Stimulated activated CD4-positive, alpha-beta T cell treated with anti-CD3 and anti-CD28 coated beads, Interleukin-4, amount 100 ng/mL, for 4 hours (primary cell): ENCODE data around the gene PARD3.
"Not testable (repeated sequence)": the region's sequence is repeated elsewhere in the genome, so short reads cannot be mapped to it uniquely, and the experiment has no call there.

Experiments used
- DNase-seq, 2 experiments: peaks; one replicate each; pipeline ENCODE4 v3.0.0-alpha.2; 2020

PARD3 gene

DNA sequence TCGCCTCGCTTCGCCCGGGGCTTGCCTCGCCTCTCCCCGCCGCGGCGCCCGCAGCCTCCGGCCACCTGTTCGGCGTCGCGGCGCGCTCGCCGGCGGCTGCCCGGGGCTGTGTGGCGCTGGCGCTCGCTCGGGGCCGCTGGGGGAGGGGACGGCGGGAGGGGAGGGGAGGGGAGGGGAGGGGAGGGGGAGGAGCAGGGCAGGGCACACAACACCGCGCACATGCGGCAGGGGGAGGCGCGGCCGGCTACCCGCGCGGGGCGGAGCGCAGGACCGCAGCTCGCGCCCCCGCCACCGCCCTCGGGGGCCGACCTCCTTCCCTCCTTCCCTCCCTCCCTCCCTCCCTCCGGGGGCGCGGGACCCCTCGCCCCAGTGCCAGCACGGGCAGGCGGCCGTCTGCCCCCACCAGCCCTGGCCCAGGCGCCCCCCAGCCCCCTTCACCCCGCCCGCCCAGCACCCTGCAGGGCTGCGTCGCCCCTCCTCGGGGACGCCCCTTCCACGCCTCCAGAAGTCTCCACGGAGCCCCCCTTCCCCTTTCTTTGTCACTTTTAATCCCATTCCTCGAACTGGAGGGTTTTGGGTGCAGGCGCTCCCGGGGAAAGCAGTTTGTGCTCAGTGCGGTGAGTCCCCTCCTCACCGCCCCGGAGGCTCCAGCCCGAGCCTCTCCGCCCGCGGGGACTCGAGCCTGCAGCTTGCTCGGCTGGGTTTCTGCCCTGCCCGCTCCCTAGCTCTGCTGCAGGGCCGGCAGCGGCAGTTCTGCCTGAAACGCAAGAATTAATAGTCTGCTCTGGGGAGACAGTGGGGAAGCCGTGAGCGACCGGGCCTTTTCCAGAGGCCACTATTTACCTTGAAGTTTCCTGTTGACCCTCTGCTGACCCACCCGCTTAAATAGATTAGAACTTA lies at the start of gene PARD3:
Gene PARD3 (minus strand): TSS at position 112 of the 900 bp plus-strand sequence. CDS start 301 bp downstream, outside the sequence.
- DNase-seq, result no peak

DNA sequence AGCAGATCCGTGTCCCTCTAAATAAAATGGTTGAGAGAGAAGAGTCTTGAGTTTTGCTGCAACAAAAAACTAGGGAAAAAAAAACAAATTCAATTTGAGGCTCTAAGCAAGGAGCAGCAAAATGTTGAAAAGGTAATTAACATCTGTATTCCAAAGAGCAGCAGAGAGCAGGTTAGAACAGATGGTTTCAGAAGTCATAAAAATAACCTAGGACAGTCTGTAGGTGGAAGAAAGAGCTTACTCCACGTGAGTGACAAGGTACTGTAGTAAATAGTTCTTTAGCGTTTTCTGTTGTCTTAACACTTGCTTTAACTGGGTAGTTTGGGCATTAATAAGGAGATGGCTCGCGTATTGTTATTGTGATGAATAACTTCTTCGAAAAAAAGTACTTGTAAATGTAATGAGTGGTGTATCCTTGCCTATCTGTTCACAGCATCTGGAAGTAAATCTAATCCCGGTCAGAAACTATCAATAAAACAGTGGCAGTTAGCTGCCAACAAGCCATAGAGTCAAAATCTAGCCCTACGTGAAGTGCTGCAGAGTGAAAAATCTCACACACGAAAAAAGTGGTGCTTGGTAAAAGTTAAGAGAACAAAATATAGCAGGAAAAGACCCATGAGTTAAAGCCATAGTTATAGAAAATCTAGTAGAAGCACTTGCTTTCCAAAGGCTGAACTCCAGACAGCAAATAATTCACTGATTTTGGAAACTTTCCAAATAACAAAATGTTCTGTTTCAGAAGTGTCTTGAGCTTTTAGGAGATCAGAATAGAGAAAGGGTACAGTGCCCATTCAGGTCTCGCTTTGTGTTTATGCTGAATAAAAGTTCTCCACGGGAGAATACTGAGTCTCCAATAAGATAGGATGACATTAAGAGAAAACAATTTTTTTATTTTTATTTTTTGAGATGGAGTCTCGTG lies 49.3 kb upstream of the PARD3 start:
- no peak for DNase-seq

DNA sequence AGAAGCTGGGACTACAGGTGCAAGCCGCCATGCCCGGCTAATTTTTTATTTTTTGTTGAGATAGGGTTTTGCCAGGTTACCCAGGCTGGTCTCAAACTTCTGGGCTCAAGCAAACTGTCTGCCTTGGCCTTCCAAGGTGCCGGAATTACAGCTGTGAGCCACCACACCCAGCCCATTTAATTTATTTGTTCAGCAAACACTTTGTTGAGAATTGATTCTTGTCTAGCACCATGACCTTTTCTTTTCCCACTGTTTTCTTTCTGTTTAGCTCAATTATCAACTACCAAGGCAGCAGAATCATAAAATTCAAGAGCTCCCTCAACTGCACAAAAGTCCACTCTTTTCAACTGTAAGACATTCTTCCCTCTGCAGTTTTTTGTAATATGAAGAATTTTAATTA lies 47.8 kb upstream of the PARD3 start:
- no peak for DNase-seq

DNA sequence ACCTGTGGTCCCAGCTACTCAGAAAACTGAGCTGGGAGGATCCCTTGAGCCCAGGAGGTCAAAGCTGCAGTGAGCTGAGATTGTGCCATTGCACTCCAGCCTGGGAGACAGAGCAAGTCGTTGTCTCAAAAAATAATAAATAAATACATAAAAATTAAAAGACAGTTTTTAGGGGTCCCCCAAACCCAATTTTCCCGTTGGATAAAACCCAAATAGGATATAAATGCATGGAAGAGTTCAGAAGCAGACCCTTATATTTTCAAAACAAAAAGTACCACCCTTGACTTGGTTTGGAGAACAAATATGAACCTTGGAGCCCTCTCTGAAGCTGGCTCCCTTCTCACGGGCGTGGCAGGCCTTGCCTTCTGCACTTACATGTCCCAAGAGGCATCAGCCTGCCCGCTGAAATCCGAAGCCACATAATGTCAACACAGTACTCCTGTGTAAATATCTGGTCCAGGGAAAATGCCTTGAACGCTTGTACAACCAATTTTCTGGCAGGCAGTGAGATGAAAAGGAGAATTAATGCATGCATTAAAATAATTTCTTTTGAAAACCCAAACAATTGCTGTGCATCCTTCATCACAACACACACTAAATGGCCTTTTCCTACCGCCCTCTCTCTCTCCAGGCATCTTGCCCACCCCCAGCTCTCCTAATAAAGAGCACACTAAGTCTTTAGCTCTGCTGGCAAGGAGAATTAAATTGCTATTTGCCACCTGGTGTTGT lies 46.4 kb upstream of the PARD3 start:
- DNase-seq, result no peak

DNA sequence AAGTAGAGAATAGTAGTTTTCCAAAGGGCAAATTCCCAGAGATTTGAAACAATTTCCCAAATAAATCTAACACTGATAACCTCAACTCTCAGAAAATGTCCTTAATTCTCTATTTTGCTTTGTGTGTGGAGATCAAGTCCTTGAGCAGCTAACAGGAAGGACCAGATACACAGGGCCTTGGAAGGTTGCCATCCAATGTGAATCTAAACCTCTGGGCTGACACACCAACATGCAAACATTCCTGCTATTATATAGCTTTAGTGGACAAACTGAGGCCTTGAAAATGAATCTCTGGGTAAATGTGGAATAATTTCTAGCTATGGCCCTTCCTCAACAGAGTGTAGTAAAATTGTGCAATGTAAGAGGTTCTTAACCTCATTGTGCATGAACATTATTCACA lies 44.1 kb upstream of the PARD3 start:
- no peak for DNase-seq

DNA sequence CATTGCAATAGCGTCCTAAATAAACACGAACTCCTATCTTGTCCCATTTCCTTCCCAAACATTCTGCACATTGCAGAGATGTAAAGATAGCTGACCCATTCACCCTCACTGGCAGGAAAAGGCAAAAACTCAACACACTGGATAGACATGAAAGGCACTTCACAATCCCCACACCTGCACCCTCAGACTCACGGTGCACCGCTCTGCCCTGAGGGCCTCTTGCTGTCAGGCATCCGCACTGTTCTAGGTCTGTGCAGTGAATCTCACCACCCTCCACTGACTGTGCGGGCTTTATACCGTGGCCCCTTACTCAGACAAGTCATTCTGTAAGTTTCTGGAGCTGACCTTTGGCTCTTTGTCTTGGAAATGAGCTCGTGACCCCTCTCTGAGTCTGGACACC lies 42.9 kb upstream of the PARD3 start:
- no peak for DNase-seq

DNA sequence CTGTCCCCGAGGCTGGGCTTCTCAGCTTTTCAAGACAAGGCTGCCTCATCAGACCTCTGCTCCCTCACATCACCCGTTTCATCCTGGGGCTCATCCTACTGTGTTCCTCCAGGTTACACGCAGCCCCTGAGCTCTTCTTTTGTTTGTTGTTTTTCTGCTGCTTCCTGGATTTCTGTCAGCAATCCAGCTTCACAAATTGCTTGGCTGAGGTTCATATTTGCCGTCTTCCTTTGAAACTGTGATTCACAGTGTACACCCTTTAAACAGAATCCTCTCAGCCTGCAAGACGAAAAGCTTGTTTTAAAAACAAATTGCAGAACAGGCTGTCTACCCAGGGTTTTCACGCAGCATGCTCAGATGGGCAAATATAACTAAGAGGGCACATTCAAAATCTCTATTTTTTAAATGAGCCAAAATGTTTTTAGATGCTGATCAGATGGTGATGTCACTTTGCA lies 39.1 kb upstream of the PARD3 start:
- no peak for DNase-seq

DNA sequence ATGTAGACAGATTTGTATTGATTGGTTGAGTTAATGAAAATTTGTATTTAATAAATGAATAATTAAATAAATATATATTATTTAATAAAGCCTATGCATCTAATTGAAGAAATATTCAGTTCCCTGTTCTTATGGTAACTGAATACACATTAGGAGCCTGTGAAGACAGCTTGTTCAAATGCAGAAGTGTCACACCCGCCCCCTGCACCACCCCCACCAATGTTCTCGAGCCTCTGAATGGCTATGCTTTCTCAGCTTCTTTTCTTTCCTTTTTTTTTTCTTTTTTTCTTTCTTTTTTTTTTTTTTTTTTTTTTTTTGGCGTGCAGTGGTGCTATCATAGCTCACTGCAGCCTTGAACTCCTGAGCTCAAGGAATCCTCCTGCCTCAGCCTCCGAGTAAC lies 38.3 kb upstream of the PARD3 start:
- DNase-seq, result no peak

DNA sequence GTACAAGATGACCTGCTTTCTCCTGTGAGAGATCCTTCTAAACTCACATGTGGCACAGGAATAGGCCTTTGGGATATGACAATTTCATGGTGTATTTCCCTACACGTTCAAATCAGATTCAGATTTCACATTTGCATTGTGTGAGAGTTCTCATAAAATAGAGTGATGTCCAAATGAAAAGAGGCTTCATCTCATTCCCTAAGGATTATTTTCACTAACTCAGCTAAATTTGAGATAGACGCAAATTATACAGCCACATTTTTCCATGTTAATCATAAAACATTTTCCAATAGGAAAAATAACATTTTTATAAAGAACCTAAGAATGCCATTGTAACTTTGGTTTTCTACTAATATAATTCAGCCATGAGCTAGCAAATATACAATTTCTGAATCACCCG lies 35.5 kb upstream of the PARD3 start:
- DNase-seq, result no peak

DNA sequence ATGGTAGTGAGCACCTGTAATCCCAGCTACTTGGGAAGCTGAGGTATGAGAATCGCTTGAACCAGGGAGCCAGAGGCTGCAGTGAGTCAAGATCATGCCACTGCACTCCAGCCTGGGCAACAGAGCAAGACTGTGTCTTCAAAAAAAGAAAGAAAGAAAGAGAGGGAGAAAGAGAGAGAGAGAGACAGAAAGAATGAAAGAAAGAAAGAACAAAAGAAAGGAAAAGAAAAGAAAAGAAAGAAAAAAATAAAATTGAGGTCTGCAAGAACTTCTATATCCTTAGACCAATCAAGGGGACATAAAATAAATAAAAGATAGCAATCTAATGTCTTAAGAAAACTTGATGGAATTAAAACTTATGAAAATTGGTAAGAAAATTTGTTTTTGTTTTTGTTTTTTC lies 34.9 kb upstream of the PARD3 start:
- no peak for DNase-seq

DNA sequence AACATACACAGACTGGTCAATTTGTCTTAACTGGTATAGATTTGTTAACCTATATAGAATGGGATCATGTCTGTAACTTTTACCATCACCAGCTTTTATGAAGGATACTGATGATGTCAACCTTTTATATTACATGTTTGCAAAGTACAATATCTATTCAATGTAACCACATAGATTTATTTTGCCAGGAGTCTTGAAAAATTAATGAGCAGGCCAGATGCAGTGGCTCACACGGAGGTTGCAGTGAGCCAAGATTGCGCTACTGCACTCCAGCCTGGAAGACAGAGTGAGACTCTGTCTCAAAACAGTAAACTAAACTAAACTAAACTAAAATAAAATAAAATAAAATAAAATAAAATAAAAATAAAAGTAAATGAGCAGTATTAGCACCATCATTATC lies 30.0 kb upstream of the PARD3 start:
- no peak for DNase-seq

DNA sequence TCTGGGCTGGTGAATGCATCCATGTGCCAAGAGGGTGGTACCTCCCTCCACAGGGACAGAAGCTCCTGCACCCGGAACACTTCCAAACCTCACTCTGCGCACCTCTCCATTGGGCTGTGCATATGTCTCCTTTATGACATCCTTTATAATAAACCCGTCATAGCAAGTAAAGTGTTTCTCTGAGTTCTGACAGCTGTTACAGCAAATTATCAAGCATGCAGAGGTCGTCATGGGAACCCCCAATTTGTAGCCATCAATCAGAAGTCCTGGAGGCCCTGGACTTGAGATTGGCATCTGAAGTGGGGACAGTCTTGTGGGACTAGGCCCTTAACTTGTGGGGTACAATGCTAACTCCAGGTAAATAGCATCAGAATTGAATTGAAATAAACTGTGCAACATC lies 29.4 kb upstream of the PARD3 start:
- no peak for DNase-seq

DNA sequence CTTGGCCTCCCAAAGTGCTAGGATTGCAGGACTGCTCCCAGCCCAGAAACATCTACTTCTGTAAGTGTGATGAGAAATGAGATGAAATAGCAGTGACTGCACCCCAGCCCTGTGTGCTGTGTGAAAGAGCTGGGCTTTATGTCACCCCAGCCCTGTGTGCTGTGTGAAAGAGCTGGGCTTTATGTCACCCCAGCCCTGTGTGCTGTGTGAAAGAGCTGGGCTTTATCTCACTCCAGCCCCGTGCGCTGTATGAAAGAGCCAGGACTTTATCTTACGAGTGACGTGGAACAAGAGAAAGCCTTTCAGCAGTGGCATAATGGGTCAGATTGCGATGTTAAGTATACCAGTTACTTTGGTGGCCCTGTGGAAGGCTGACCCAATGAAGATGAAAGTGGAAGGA lies 28.4 kb upstream of the PARD3 start:
- DNase-seq, result not testable (repeated sequence)

DNA sequence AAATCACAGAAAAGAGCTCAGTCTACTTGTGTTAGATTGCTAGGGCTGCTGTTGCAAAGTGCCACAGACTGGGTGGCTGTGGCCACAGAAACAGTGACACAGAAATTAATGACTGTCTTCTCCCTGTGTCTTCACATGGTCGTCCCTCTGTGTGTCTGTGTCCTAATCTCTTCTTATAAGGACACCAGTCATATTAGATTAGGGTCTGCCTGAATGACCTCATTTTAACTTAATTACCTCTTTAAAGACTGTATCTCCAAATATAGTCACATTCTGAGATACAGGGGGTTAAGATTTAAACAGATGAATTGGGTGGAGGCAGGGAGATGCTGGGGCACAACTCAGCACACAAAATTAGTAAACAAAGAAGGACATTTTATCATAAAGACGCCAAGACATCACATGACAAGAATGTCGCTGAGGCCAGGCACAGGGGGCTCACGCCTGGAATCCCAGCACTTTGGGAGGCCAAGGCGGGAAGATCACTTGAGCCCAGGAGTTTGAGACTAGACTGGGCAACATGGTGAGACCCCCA lies 23.3 kb upstream of the PARD3 start:
- DNase-seq, result no peak

DNA sequence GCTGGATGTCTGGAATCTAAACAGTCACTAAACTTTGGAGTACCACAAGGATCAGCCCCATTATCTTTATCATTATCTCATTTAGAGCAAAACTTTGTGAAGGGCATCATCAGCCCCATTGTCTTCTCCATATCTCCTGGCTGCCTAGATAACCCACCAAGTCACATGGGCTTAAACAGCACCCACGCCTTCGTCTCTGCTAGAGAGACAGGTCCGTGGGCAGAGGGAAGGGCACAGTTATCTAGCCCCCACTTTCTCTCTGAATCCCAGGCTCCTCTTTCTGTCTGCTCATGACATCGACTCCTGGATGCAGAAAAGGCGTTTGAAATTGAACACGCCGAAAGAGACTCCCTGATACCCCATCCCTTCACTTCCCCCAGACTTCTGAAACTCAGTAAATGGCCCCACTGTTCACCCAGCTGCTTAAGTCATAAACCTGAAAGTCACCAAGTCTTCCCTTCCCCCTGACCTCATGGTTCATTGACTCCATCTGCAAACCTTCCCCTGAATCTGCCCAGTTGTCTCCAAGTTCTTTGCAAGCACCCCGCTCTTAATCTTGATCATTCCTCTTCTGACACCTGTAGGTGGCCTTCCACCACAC lies 20.9 kb upstream of the PARD3 start:
- DNase-seq, result no peak

DNA sequence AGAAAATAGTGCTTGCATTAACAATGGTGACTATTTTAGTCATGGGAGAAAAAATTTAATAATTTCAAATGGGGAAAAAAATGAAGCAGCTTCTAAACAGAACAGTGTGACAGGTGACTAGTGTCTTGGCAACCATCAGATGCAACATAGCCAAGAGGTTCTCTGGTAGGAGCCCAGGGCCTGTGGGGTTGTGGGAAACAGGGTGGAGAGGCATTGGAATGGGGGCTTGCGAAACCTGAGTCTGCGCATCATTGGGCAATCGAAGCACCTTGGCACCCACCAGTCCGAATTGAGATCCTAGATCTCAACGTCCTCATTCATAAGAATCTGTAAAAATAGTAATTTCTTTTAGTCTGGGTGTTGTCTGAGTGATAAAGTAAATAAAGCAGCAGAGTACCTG lies 19.2 kb upstream of the PARD3 start:
- no peak for DNase-seq

DNA sequence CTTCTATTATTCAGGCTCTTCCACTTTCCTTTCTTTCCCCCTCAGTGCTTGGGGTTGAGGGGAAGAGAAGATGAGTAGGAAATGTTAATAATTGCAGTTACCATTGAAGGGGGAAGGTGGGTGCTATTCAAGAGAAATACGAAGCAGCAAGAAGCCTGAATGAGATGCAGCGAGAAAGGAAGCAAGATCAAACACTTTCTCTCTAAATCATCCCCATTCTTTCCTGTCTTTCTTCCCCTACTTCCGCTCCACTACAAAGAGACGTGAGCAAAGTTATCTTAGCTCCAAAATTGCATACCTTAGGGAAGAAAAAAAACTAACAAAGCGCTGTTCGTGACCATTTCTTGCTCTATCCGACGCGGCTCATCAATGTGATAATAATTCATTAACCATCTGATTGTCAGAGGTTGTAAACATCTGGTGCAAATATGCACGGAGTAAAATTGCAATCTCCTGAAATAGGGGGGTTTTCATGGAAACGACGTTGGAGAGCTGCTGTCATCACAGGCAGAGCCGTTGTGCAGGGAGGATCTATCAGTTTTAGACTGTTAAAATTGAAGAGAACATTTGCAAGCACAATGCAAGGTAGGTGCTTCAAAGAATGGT lies 15.2 kb upstream of the PARD3 start:
- DNase-seq, result no peak

DNA sequence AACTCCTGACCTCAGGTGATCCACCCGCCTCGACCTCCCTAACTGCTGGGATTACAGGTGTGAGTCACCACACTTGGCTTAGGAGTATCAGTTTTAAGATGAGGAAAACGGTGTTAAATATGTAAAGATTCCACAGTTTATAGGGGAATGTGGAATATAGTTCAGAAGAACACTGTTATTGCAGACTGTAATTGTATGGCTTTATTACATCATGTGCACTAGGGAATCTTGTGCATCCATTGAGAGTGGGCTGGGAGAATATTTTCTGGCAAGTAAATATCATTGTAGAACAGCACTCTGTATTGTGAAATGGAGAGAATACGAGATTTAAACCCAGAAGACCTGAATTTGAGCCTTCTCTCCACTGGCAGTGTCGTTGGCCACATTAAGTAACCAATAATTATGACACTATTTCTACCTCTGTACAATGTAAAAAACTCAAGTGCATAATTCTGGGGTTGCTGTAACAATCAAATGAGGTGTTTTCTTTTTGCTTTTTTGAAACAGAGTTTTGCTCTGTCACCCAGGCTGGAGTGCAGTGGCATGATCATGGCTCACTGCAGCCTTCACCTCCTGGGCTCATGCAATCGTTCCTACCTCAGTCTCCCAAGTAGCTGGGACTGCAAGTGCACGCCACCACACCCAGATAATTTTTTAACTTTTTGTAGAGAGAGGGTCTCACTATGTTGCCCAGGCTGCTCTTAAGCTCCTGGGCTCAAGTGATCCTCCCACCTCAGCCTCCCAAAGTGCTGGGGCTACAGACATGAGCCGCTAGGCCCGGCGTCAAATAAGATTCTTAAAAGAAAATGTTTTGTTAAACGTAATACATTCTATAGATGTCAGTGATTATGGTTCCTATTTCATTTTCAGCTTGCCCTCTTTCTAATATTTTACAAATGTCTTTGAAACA lies 12.0 kb upstream of the PARD3 start:
- no peak for DNase-seq

DNA sequence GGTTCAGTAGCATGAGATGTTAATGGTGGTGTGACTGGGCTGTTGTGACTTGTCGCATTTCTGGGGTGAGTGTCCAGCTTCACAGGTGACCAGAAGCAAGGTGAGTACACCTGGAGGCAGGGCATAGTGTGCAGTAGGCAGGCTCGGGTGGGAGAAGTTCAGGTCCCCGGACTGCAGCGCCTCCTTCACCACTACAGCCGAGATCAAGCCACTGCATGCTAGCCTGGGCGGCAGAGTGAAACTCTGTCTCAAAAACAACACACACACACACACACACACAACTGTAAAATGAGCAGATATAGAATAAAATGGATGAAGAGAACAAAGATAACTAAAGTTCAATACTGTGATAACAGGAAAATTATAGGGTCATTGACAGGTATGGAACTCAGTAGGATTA lies 11.1 kb upstream of the PARD3 start:
- no peak for DNase-seq

DNA sequence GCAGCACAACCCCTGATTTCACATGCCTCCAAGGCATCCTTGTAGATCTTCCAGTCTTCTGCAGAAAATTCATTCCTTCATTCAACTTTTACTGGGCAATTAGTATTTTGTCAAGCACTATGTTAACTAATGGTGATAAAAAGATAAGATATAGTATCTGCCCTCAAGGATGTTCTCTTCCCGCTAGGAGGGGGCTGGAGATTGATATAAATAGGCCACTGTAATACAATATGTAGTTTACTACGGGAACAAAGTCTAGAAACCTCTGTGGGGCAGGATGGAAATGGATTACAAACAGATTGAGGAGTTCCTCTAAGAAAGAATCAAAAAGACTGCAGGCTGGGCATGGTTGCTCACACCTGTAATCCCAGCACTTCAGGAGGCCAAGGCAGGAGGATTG lies 10.3 kb upstream of the PARD3 start:
- DNase-seq, result no peak

DNA sequence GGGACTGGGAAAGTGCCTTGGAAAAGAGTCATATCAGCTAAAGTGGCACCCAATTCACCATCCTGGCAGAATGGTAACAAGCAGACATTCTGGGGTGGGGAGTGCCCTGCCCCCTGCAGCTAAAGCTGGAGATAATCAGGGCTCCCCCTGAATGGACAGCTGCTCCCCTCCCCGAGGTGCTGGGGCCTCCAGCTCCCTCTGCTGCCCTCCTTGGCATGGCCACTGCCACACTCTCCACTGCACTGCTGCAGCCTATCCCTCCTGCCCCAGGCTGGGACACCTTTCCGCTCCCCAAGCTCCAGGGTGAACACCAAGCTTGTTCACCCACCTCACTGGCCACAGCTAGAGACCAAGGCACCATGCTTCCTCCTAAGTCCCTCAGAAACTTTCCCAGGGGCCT lies 9.8 kb upstream of the PARD3 start:
- no peak for DNase-seq
